Osteoblast (primary cell): ENCODE measurements around the gene IGF2R. TPM values are rescaled to one million over a fixed set of nuclear protein-coding genes. Genes with fewer than 3 reads are reported as not detected.

Source experiments
- DNase-seq: peaks from one replicate; pipeline ENCODE4 v3.0.0; 2011; ENCODE audit warnings: low spot score, mixed read lengths; ENCODE audit not compliant: insufficient read length; ENCODE audit errors: missing footprints
- H2AFZ ChIP-seq: 2 replicates; pipeline ENCODE4 v1.6.0; 2011; ENCODE audit warnings: mild to moderate bottlenecking, low read length
- H3K27ac ChIP-seq: 2 replicates; pipeline ENCODE4 v1.5.1; 2011; ENCODE audit warnings: mild to moderate bottlenecking, low read depth, low read length, moderate library complexity
- H3K27me3 ChIP-seq: 2 replicates; pipeline ENCODE4 v1.6.0; 2012; ENCODE audit warnings: mild to moderate bottlenecking, control low read depth, inconsistent platforms, low read length, moderate library complexity; ENCODE audit not compliant: insufficient read depth
- H3K36me3 ChIP-seq: 2 replicates; pipeline ENCODE4 v1.5.1; 2011; ENCODE audit warnings: mild to moderate bottlenecking, low read length, control low read depth, moderate library complexity; ENCODE audit not compliant: insufficient read depth
- H3K4me1 ChIP-seq: 2 replicates; pipeline ENCODE4 v1.5.1; 2011; ENCODE audit warnings: mild to moderate bottlenecking, low read length, control low read depth, moderate library complexity; ENCODE audit not compliant: insufficient read depth
- H3K4me2 ChIP-seq: 2 replicates; pipeline ENCODE4 v1.6.0; 2011; ENCODE audit warnings: mild to moderate bottlenecking, low read length; ENCODE audit not compliant: insufficient read depth
- H3K4me3 ChIP-seq: fragments of 200-600 bp; sonication (generic); 3 replicates; pipeline ENCODE4 v1.5.1; 2012; ENCODE audit warnings: mild to moderate bottlenecking, low read length, inconsistent platforms; ENCODE audit not compliant: insufficient read depth
- H3K79me2 ChIP-seq: 2 replicates; pipeline ENCODE4 v1.6.0; 2012; ENCODE audit warnings: mild to moderate bottlenecking, low read length, control low read depth, inconsistent platforms; ENCODE audit not compliant: insufficient read depth
- H3K9me3 ChIP-seq: 2 replicates; pipeline ENCODE4 v1.5.1; 2011; ENCODE audit warnings: low read depth, low read length, control low read depth
- H4K20me1 ChIP-seq: 2 replicates; pipeline ENCODE4 v1.6.0; 2012; ENCODE audit warnings: mild to moderate bottlenecking, low read length, control low read depth; ENCODE audit not compliant: insufficient read depth
- CTCF ChIP-seq: IDR thresholded peaks from 2 replicates; pipeline ENCODE4 v1.5.1; 2011; ENCODE audit warnings: mild to moderate bottlenecking, low read depth, low read length, moderate library complexity; ENCODE audit errors: extremely low read depth
- total RNA-seq: library from RNA; depleted of rRNA; stranded (reverse); fragments of >200 nt; gene quantifications from 2 replicates; pipeline ENCODE4 v1.2.3, GENCODE V29; 2012

IGF2R gene
- total RNA-seq, 1 donor, result 174 TPM

- Histone ChIP-seq H3K27ac (no peak overlapping the region), H3K27me3 (no peaks in the 10 kb centered on the region), H3K9me3 (no peaks in the 10 kb centered on the region), H2AFZ (peak overlapping the region; percentile 63), H3K36me3 (no peaks in the 10 kb centered on the region), H4K20me1 (no peaks in the 10 kb centered on the region), H3K4me2 (peak overlapping the region; percentile 61), H3K79me2 (no peaks in the 10 kb centered on the region), H3K4me3 (no peak overlapping the region), H3K4me1 (peaks cover 10% of the 10 kb centered on the region)
- no peak for DNase-seq
- no peak for TF ChIP-seq CTCF
Observed at GRCh38 chr6:159952289-159953005, 16.4 kb upstream of the IGF2R start.

GRCh38 chr6:159953091-159953601 is 15.7 kb upstream of the IGF2R start:
- Histone ChIP-seq H3K27ac (peak overlapping the region; percentile 8), H3K4me3 (peak overlapping the region; percentile 44), H3K27me3 (no peaks in the 10 kb centered on the region), H2AFZ (peak overlapping the region; percentile 63), H3K79me2 (no peaks in the 10 kb centered on the region), H3K4me1 (peaks cover 10% of the 10 kb centered on the region), H4K20me1 (no peaks in the 10 kb centered on the region), H3K4me2 (peak overlapping the region; percentile 61), H3K36me3 (no peaks in the 10 kb centered on the region), H3K9me3 (no peaks in the 10 kb centered on the region)
- no peak for TF ChIP-seq CTCF
- DNase-seq, result no peak

- H3K27ac ChIP-seq, result no peak overlapping the region
- no peak for DNase-seq
- no peaks in the 10 kb centered on the region for H3K79me2 ChIP-seq
- peaks cover 16% of the 10 kb centered on the region for H3K4me1 ChIP-seq
- H3K4me3 ChIP-seq, result no peak overlapping the region
- no peaks in the 10 kb centered on the region for H4K20me1 ChIP-seq
- H3K4me2 ChIP-seq, result no peak overlapping the region
- TF ChIP-seq CTCF, result no peak
- H2AFZ ChIP-seq, result no peak overlapping the region
- no peaks in the 10 kb centered on the region for H3K9me3 ChIP-seq
- no peaks in the 10 kb centered on the region for H3K27me3 ChIP-seq
- H3K36me3 ChIP-seq, result no peaks in the 10 kb centered on the region
Observed at GRCh38 chr6:159955945-159956361, 12.9 kb upstream of the IGF2R start.

GRCh38 chr6:159957071-159957673 is 11.7 kb upstream of the IGF2R start:
- H3K27me3 ChIP-seq, result no peaks in the 10 kb centered on the region
- no peak overlapping the region for H3K4me2 ChIP-seq
- no peaks in the 10 kb centered on the region for H3K9me3 ChIP-seq
- H3K4me1 ChIP-seq, result peaks cover 16% of the 10 kb centered on the region
- no peaks in the 10 kb centered on the region for H3K79me2 ChIP-seq
- H3K36me3 ChIP-seq, result no peaks in the 10 kb centered on the region
- H2AFZ ChIP-seq, result no peak overlapping the region
- TF ChIP-seq CTCF, result no peak
- H4K20me1 ChIP-seq, result no peaks in the 10 kb centered on the region
- DNase-seq, result no peak
- H3K4me3 ChIP-seq, result no peak overlapping the region
- no peak overlapping the region for H3K27ac ChIP-seq
